Measurements from ENCODE around the gene FKBP14.

FKBP14 gene

DNA sequence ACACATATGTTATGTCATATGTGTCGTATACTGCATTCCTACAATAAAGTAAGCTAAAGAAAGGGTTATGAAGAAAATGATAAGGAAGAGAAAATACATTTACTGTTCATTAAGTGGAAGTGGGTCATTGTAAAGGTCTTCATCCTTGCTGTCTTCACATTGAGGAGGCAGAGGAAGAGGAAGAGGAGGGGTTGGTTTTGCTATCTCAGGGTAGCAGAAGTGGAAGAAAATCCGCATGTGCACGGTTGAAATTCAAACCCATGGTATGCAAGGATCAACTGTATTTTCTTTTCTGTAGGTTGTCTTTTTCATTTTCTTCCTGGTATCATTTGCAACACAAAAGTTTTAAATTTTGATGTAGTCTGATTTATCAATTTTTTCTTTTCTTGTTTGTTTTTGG, 8.0 kb upstream of the FKBP14 start:
- no peak for DNase-seq (ENCODE audit: low read depth, low spot score)

GRCh38 chr7:30032310-30033125, 6.0 kb upstream of the FKBP14 start:
- DNase-seq (ENCODE audit: low read depth, low spot score), result no peak

- DNase-seq (ENCODE audit: low read depth, low spot score), result no peak
Observed at GRCh38 chr7:30029696-30030095, 3.2 kb upstream of the FKBP14 start.

GRCh38 chr7:30028749-30029635, 2.5 kb upstream of the FKBP14 start:
- DNase-seq (ENCODE audit: low read depth, low spot score), result no peak

GRCh38 chr7:30028216-30028748, 1.8 kb upstream of the FKBP14 start, which contains the start of gene PLEKHA8:
Gene PLEKHA8, plus strand, starts transcription at chr7:30028412. Its CDS starts 351 bp downstream, at chr7:30028763.
- peak; percentile 78 for DNase-seq (ENCODE audit: low read depth, low spot score)

DNA sequence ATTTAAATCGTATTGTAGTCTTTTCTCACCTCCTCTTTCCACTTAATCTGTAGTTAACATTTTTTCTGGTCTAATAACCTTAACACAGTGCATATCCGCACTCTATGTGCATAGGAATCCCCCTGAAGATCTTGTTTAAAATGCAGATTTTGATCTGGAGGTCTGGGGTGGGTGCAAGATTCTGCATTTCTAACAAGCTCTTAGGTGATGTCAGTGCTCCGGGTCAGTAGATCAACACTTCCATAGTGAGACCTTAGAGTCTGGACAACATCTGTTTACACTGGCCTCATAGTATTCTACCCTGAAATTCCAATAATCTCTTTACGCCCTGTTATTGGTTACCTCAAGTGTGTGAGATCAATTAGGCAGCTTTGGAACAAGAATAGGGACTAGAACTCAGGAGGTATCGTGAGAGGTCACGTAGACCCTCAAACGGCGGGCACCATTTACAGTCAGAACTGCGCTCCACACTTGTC, 1.3 kb upstream of the FKBP14 start:
- DNase-seq (ENCODE audit: low read depth, low spot score), result no peak

GRCh38 chr7:30027065-30027456, 559 bp upstream of the FKBP14 start:
- DNase-seq (ENCODE audit: low read depth, low spot score), result no peak

GRCh38 chr7:30023524-30023923, 3.0 kb downstream of the FKBP14 start:
- DNase-seq (ENCODE audit: low read depth, low spot score), result no peak

- DNase-seq (ENCODE audit: low read depth, low spot score), result no peak
Observed at GRCh38 chr7:30022991-30023390, 3.5 kb downstream of the FKBP14 start.

DNA sequence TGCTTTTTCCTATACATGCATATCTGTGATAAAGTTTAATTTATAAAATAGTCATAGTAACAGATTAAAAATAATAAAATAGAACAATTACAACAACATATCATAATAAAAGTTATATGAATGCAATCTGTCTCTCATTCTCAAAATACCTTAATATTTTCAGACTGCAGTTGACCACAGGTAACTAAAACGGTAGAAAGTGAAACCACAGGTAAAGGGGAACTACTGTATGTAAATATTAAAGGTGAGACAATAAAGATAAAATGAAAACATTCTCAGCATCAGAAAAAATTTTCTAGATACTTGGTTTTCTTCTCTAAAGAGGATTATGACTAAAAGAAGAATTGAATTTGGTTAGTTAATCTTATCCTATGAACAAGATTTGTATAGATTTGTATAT, 6.0 kb downstream of the FKBP14 start:
- DNase-seq (ENCODE audit: low read depth, low spot score), result no peak

- DNase-seq (ENCODE audit: low read depth, low spot score), result no peak
Observed at GRCh38 chr7:30019960-30020359, 6.5 kb downstream of the FKBP14 start.

DNA sequence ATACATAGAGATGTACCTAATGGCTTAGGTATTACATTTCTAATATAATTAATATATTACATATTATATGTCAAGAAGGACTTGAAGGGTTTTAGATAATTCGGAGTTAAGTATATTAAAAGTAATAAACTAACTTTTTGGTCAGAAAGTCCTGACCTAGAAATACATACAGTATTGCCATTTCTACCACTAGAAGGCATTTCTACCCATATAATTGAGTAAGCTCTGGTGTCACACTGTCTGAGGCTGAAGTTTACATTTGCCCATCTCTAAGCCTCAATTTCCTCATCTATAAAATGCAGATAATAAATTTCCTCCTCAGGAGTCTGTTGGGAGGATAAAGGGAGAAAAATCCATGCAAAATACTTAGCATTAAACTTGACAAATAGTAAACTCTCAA, 7.1 kb downstream of the FKBP14 start:
- no peak for DNase-seq (ENCODE audit: low read depth, low spot score)

GRCh38 chr7:30018451-30018850, 8.1 kb downstream of the FKBP14 start:
- no peak for DNase-seq (ENCODE audit: low read depth, low spot score)

- no peak for DNase-seq (ENCODE audit: low read depth, low spot score)
Observed at GRCh38 chr7:30012757-30013156, 13.7 kb downstream of the FKBP14 start.

DNA sequence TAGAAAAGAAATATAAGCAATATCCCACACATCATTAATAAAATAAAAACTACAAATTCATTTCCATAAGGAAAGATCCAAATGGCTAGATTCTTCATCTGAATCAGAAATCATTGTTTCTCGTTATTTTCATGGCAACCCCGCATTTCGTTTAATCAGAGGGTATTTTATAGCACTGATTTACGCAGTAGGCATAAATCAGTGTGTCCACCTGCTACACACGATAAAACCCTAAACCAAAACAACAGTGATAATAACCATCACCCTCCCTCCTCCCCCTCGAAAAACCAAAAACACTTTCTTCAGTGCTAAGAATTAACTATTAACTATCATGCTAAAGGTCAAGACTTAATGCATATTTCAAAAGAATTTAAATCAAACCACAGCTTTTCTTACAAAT, 16.5 kb downstream of the FKBP14 start:
- no peak for DNase-seq (ENCODE audit: low read depth, low spot score)

DNA sequence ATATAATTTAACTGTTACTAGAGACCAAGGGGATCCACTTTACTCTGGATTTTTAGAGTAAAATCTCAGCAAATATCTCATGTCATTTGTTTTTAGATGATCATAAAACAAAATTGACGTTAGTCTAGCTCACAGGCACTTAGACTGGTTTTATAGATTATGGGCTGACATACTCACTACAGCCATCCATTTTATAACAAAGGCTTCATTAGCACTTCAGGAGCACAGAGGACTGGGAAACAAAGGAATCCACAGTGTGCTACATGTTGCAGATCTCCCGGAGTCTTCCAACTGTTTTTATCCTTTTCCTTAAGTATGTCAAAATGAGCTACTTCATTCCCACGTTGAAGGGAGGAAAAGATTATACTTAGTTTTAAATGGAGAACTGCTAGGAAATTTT, 21.0 kb downstream of the FKBP14 start:
- DNase-seq (ENCODE audit: low read depth, low spot score), result no peak

DNA sequence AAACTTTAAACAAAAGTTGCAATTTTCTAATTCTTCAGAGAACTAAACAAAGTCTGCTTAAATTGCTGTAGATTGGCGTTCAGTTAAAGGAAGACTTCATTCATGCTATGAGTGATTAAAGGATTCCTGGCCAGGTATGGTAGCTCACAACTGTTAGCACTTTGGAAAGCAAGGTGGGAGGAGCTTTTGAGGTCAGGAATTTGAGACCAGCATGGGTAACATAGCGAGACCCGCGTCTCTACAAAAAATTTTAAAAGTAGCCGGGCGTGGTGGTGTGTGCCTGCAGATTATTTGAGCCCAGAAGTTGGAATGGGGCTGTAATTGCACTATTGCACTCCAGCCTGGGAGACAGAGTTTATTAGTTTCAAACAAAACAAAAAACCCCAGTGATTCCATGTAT, 23.4 kb downstream of the FKBP14 start:
- DNase-seq (ENCODE audit: low read depth, low spot score), result no peak

DNA sequence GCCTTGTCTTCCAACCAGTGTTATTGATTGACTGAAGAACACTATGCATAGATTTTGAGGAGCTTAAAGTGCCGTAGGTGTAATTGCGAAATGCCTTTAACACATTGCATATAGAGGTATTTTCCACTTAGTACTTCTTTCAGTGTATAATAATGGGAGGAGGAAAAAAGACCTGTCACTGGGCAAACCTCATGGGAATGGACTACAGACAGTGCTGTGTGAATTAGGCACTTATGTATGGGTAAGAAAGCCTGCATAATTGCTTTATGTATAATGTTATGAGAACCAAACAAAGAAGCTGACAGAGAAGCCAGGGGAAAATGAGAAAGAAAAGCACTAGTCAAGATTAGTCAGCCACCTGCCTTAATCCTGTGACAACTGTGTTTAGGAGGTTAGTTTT, 24.5 kb downstream of the FKBP14 start:
- no peak for DNase-seq (ENCODE audit: low read depth, low spot score)

- DNase-seq (ENCODE audit: low read depth, low spot score), result no peak
Observed at GRCh38 chr7:29998489-29998888, 28.0 kb downstream of the FKBP14 start.

GRCh38 chr7:29996321-29996720, 30.2 kb downstream of the FKBP14 start:
- no peak for DNase-seq (ENCODE audit: low read depth, low spot score)

DNA sequence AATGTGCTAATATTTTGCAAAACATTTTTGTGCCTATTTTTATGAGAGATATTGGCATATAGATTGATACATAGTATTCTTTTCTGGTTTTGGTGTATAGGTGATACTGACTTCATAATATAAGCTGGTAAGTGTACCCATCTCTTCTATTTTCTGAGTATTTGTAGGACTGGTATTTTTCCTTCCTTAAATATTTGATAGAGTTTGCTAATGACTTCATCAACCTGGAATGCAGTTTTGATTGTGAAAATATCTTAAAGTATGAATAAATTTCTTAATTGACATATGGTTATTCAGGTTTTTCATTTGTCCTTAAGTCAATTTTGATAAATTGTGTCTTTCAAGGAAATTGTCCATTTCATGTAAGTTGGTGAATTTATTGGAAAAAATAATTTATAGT, 30.9 kb downstream of the FKBP14 start:
- DNase-seq (ENCODE audit: low read depth, low spot score), result no peak

DNA sequence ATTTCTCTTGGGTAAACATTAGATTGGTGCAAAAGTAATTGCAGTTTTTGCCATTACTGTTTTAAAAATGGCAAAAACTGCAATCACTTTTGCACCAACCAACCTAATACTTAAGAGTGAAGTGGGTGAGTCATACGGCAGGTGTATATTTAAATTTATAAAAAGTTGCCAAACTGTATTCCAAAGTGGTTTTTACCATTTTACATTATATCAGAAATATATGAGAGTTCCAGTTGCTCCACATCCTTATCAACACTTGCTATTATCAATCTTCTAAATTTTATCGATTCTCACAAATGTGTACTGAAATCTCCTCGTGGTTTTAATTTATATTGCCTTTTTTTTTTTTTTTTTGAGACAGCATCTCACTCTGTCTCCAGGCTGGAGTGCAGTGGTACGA, 33.4 kb downstream of the FKBP14 start:
- no peak for DNase-seq (ENCODE audit: low read depth, low spot score)

Data from activated CD4-positive, CD25-positive, alpha-beta regulatory T cell treated with anti-CD3 and anti-CD28 coated beads, Interleukin-2, amount 50 U/mL, for 16 hours (primary cell).